OCI-LY7 (cell line): ENCODE measurements around the gene DISC1.

Source experiments
- EZH2phosphoT487 ChIP-seq: fragments of 200-600 bp; sonication (generic); IDR thresholded peaks from 2 replicates; pipeline ENCODE4 v1.6.1; 2018; ENCODE audit warnings: low read depth, borderline replicate concordance, mild to moderate bottlenecking, mixed run types, antibody characterized with exemption, low read length, moderate library complexity, mixed read lengths
- TF ChIP-seq, protein P1 (sequence below): fragments of 200-600 bp; sonication (generic); conservative IDR thresholded peaks from 2 replicates; pipeline ENCODE4 v1.5.1; 2014; ENCODE audit warnings: mild to moderate bottlenecking, antibody characterized with exemption, low read length, moderate library complexity, mixed read lengths

DNA sequence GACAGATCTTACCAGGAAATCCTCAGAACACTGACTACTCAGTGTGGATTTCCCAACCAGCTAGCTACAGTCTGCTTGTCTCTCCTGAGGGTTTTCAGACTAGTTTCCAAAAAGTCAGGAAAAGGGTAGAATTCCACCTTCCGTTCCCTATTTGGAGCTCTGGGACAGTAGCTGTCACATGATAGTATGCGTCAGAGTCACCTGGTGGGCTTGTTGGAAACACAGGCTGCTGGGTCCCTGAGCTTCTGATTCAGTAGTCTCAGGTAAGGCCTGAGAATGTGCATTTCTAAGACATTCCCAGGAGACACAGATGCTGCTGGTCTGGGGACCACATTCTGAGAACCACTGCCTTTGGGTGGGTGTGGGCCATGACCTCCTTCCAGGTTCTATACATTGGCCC, 272.5 kb downstream of the DISC1 start:
- TF ChIP-seq, protein P1, sequence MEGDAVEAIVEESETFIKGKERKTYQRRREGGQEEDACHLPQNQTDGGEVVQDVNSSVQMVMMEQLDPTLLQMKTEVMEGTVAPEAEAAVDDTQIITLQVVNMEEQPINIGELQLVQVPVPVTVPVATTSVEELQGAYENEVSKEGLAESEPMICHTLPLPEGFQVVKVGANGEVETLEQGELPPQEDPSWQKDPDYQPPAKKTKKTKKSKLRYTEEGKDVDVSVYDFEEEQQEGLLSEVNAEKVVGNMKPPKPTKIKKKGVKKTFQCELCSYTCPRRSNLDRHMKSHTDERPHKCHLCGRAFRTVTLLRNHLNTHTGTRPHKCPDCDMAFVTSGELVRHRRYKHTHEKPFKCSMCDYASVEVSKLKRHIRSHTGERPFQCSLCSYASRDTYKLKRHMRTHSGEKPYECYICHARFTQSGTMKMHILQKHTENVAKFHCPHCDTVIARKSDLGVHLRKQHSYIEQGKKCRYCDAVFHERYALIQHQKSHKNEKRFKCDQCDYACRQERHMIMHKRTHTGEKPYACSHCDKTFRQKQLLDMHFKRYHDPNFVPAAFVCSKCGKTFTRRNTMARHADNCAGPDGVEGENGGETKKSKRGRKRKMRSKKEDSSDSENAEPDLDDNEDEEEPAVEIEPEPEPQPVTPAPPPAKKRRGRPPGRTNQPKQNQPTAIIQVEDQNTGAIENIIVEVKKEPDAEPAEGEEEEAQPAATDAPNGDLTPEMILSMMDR: no peak
- no peak for TF ChIP-seq EZH2phosphoT487
